HepG2 (cell line): ENCODE measurements around the gene HDAC3. TPM values are rescaled to one million over a fixed set of nuclear protein-coding genes. Genes with fewer than 3 reads are reported as not detected.

Experiments used
- ATAC-seq: fragments of 200-7000 bp; cut with Tn5 transposase; 3 replicates; pipeline ENCODE4 v1.9.1; 2020; ENCODE audit warnings: mild to moderate bottlenecking, moderate library complexity
- BruUV-seq: library from RNA; stranded (reverse); fragments of 400-500 nt; replicated peaks from 2 replicates; lab custom pipeline; 2021; lab: Mats Ljungman, UMichigan
- CTCF ChIA-PET: fragments of 300-600 bp; formaldehyde crosslinking; extraction: SDS; loops from one replicate; lab custom pipeline; 2021; ENCODE audit warnings: low total read pairs, inconsistent platforms, low intra/inter-chr PET ratio; lab: Yijun Ruan, JAX
- POLR2A ChIA-PET: fragments of 350-600 bp; sonication (Branson Sonifier 250); formaldehyde crosslinking; loops from one replicate; lab custom pipeline; 2020; ENCODE audit warnings: antibody characterized with exemption, inconsistent platforms; lab: Yijun Ruan, JAX
- DNase-seq: peaks from one replicate; pipeline ENCODE4 v3.0.0-alpha.2; 2015; ENCODE audit warnings: low spot score
- FAIRE-seq: peaks from 3 replicates; lab custom pipeline; 2011; peaks lifted over from hg19 to GRCh38; lab: Jason Lieb, UNC
- H2AFZ ChIP-seq: one replicate; pipeline ENCODE4 v1.6.1; 2011; ENCODE audit warnings: low read length, inconsistent platforms
- H3K27ac ChIP-seq: fragments of 300-600 bp; 3 replicates; pipeline ENCODE4 v1.8.0; 2011; ENCODE audit warnings: mixed run types, mild to moderate bottlenecking, mixed read lengths, low read length, inconsistent platforms; ENCODE audit not compliant: insufficient read depth; ENCODE audit errors: extremely low read length
- H3K27me3 ChIP-seq, 2 experiments: fragments of 200-600 bp in 1 of 2; 2 replicates in 1 of 2; 3 replicates in 1 of 2; pipeline versions ENCODE4 v1.6.0 to v1.8.0; 2011; ENCODE audit warnings: low read length in 2 of 2, mild to moderate bottlenecking in 2 of 2, moderate library complexity in 2 of 2, inconsistent platforms in 1 of 2; ENCODE audit not compliant: insufficient read depth in 2 of 2, control insufficient read depth in 1 of 2
- H3K36me3 ChIP-seq, 2 experiments: fragments of 200-600 bp in 1 of 2; replicated peaks in 1 of 2; 2 replicates in 1 of 2; 3 replicates in 1 of 2; pipeline versions ENCODE4 v1.5.1 to v1.8.0; 2011; ENCODE audit warnings: low read length in 2 of 2, inconsistent platforms in 1 of 2; ENCODE audit not compliant: insufficient read depth in 2 of 2, control insufficient read depth in 1 of 2
- H3K4me1 ChIP-seq: 2 replicates; pipeline ENCODE4 v1.5.1; 2012; ENCODE audit warnings: low read length, inconsistent platforms; ENCODE audit not compliant: insufficient read depth
- H3K4me2 ChIP-seq: 2 replicates; pipeline ENCODE4 v1.6.0; 2011; ENCODE audit warnings: low read depth, low read length, inconsistent platforms
- H3K4me3 ChIP-seq, 3 experiments: fragments of 200-600 bp in 1 of 3; sonication (generic), shearing (Covaris generic) in 1 of 3; replicated peaks in 1 of 3; 2 replicates each; pipeline ENCODE4 v1.5.1; 2011 to 2016; ENCODE audit warnings: low read length in 3 of 3, inconsistent platforms in 2 of 3, low read depth in 2 of 3, mild to moderate bottlenecking in 2 of 3, control low read depth in 1 of 3, mixed read lengths in 1 of 3; ENCODE audit not compliant: insufficient read depth in 1 of 3
- H3K79me2 ChIP-seq: one replicate; pipeline ENCODE4 v1.6.1; 2011; ENCODE audit warnings: low read length, inconsistent platforms; ENCODE audit not compliant: insufficient read depth
- H3K9ac ChIP-seq: 2 replicates; pipeline ENCODE4 v1.6.0; 2011; ENCODE audit warnings: mild to moderate bottlenecking, low read depth, low read length, inconsistent platforms; ENCODE audit not compliant: insufficient read depth
- H3K9me3 ChIP-seq: 2 replicates; pipeline ENCODE4 v1.5.1; 2012; ENCODE audit warnings: mild to moderate bottlenecking, low read length
- H4K20me1 ChIP-seq: 2 replicates; pipeline ENCODE4 v1.6.0; 2011; ENCODE audit warnings: inconsistent platforms, mild to moderate bottlenecking, low read length, moderate library complexity; ENCODE audit not compliant: insufficient read depth
- ELF3 ChIP-seq: IDR thresholded peaks from 2 replicates; pipeline ENCODE4 v1.6.1; 2016; ENCODE audit warnings: missing genetic modification reagents, missing compliant biosample characterization
- EP300 ChIP-seq, 3 experiments: sonication (generic) in 1 of 3; formaldehyde crosslinking in 1 of 3; IDR thresholded peaks; 2 replicates each; pipeline versions ENCODE4 v1.5.1 to v1.6.1; 2011 to 2020; ENCODE audit warnings: low read depth in 2 of 3, low read length in 2 of 3, borderline replicate concordance in 1 of 3, improper control_type of control experiment in 1 of 3, mild to moderate bottlenecking in 1 of 3, missing genetic modification reagents in 1 of 3, moderate library complexity in 1 of 3
- HOXD1 ChIP-seq: sonication (generic); formaldehyde crosslinking; IDR thresholded peaks from 2 replicates; pipeline ENCODE4 v1.5.0; 2020; ENCODE audit warnings: missing genetic modification reagents
- MIXL1 ChIP-seq: IDR thresholded peaks from 2 replicates; pipeline ENCODE4 v1.6.1; 2016
- MNT ChIP-seq: fragments of 450-650 bp; IDR thresholded peaks from 2 replicates; pipeline ENCODE4 v1.6.1; 2016
- PRPF4 ChIP-seq: fragments of 200-400 bp; formaldehyde crosslinking; IDR thresholded peaks from 2 replicates; pipeline ENCODE4 v1.6.1; 2016; ENCODE audit warnings: low read length, low read depth; ENCODE audit not compliant: poor library complexity, severe bottlenecking
- TIGD3 ChIP-seq: sonication (generic); formaldehyde crosslinking; IDR thresholded peaks from 2 replicates; pipeline ENCODE4 v1.5.1; 2020; ENCODE audit warnings: mild to moderate bottlenecking, missing genetic modification reagents, borderline replicate concordance
- USF2 ChIP-seq, 2 experiments: sonication (generic) in 1 of 2; formaldehyde crosslinking in 1 of 2; IDR thresholded peaks; 2 replicates each; pipeline versions ENCODE4 v1.5.1 to v1.6.1; 2011 to 2020; ENCODE audit warnings: borderline replicate concordance in 1 of 2, low read depth in 1 of 2, low read length in 1 of 2, mild to moderate bottlenecking in 1 of 2, missing genetic modification reagents in 1 of 2, moderate library complexity in 1 of 2
- YEATS4 ChIP-seq: sonication (generic); formaldehyde crosslinking; IDR thresholded peaks from 2 replicates; pipeline ENCODE4 v1.4.0; 2020; ENCODE audit warnings: missing genetic modification reagents, borderline replicate concordance
- ZBTB33 ChIP-seq: sonication (generic); formaldehyde crosslinking; IDR thresholded peaks from 2 replicates; pipeline ENCODE4 v1.4.0; 2020; ENCODE audit warnings: missing genetic modification reagents
- ZNF761 ChIP-seq: sonication (generic); formaldehyde crosslinking; conservative IDR thresholded peaks from 2 replicates; pipeline ENCODE4 v1.4.0; 2020; ENCODE audit warnings: mild to moderate bottlenecking, missing genetic modification reagents
- ZNF841 ChIP-seq: sonication (generic); formaldehyde crosslinking; IDR thresholded peaks from 2 replicates; pipeline ENCODE4 v1.8.1; 2023; ENCODE audit warnings: missing genetic modification reagents, borderline replicate concordance
- ZNF850 ChIP-seq: sonication (generic); formaldehyde crosslinking; conservative IDR thresholded peaks from 2 replicates; pipeline ENCODE4 v1.9.0; 2021; ENCODE audit warnings: mild to moderate bottlenecking, missing genetic modification reagents
- WGBS: methylation state at CpG from one replicate; pipeline ENCODE4 v1.1.6; 2017; ENCODE audit warnings: low lambda C conversion rate; 5-methylcytosine and 5-hydroxymethylcytosine counted together
- in situ Hi-C: cut with HindIII; loops from 2 replicates; pipeline ENCODE4 v1.10.0; 2017; ENCODE audit warnings: low pct_unique_long_range_greater_than_20kb; ENCODE audit not compliant: extremely low pct_ligation_motif_present
- intact Hi-C: fragments of 100-400 bp; cut with micrococcal nuclease; formaldehyde crosslinking; loops from one replicate; pipeline ENCODE4 v1.10.0; 2022; ENCODE audit not compliant: unreplicated experiment
- polyA plus RNA-seq, 8 experiments: library from polyadenylated mRNA; depleted of rRNA in 3 of 8; stranded (reverse) in 7 of 8; unstranded in 1 of 8; fragments of >200 nt; fragmentation: Illumina TruSeq in 4 of 8; extraction: Trizol in 4 of 8; gene quantifications; 2 replicates each; pipeline versions ENCODE4 v1.2.1 to v1.2.3, GENCODE V29; 2011 to 2016; ENCODE audit warnings: low read depth in 4 of 8, missing spikeins in 1 of 8, mixed read lengths in 1 of 8; ENCODE audit not compliant: insufficient read depth in 1 of 8
- total RNA-seq, 5 experiments: library from RNA; depleted of rRNA; stranded (reverse); fragments of >200 nt; fragmentation: Illumina TruSeq; extraction: Trizol; gene quantifications; 2 replicates each; pipeline ENCODE4 v1.2.3, GENCODE V29; 2016; ENCODE audit warnings: low read depth in 1 of 5

HDAC3 gene
- total and polyA plus RNA-seq, 2 of the 13 experiments (the other 11 are each of a cell fraction or from before 2014, with no cell fraction given): 84.0 to 94.1 TPM

DNA sequence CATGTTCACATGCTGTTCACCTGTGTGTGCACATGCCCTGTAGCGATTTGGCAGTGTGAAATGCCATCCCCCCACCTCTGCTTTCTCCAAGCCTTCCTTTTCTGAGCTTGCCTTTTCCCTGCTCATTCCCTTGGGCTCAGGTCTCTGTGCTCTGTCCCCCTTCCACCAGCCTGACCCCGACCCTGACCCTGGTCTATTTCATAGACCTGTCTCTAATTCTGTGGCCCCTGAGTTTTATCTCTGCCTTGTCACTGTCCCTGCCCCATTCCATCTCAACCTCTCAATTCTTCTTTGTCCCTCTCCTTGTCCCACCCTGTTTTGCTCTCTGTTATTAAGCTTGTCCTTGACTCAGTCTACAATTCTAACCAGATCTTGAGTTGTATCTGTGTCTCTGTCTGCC, 44.6 kb upstream of the HDAC3 start:
- POLR2A ChIA-PET: no interaction called here
- DNase-seq: no peak
- no peak for TF ChIP-seq EP300 (IDR thresholded peaks at IDR 0.05; ENCODE audit: low read depth in 2 of 2, low read length in 2 of 2)
- TF ChIP-seq EP300 (CRISPR knock-in tag; IDR thresholded peaks at IDR 0.05; ENCODE audit: borderline replicate concordance): no peak
- no peak for TF ChIP-seq ZNF761 (CRISPR knock-in tag)
- TF ChIP-seq ELF3 (CRISPR knock-in tag): no peak
- TF ChIP-seq USF2 (IDR thresholded peaks at IDR 0.05; ENCODE audit: low read depth, low read length): no peak
- TF ChIP-seq USF2 (CRISPR knock-in tag; IDR thresholded peaks at IDR 0.05; ENCODE audit: borderline replicate concordance): no peak
- TF ChIP-seq MNT: no peak
- no peak for TF ChIP-seq HOXD1
- TF ChIP-seq TIGD3: no peak
- no peak for TF ChIP-seq YEATS4 (CRISPR knock-in tag)
- TF ChIP-seq ZNF841 (CRISPR knock-in tag): no peak
- TF ChIP-seq ZNF850 (CRISPR knock-in tag): no peak
- no peak for TF ChIP-seq MIXL1
- no peak for TF ChIP-seq ZBTB33 (CRISPR knock-in tag)
- no peak for TF ChIP-seq PRPF4

More for the DNA sequence above, 44.6 kb upstream of the HDAC3 start:
- WGBS: 28% methylated on average over 2 of the region's 2 CpGs
- no peak; the same call in 2 of the 3 replicates for ATAC-seq
- H3K9ac ChIP-seq: no peak overlapping the region
- intact Hi-C loops: no loop called here
- no TSS peak for BruUV-seq
- no peak overlapping the region for H2AFZ ChIP-seq
- peaks cover 0 to 22% of the 10 kb centered on the region in 2 experiments; a peak in 3 of 5 replicates for H3K27me3 ChIP-seq
- CTCF ChIA-PET: no interaction called here
- in situ Hi-C loops: loop anchor here (25.0 kb wide), 1 partner anchor 456 kb away; no protein-coding TSS in a partner anchor
- no peaks in the 10 kb centered on the region for H3K36me3 ChIP-seq
- H3K27ac ChIP-seq: no peak overlapping the region
- peak overlapping the region; percentile 61 for H3K4me2 ChIP-seq
- no peaks in the 10 kb centered on the region for H4K20me1 ChIP-seq
- H3K79me2 ChIP-seq: no peaks in the 10 kb centered on the region
- H3K9me3 ChIP-seq: no peaks in the 10 kb centered on the region
- H3K4me1 ChIP-seq: peaks cover 20% of the 10 kb centered on the region
- H3K4me3 ChIP-seq: peak overlapping the region; percentile 26 to 57 (median 45); a peak in 4 of 6 replicates
- FAIRE-seq: no peak
